ENCODE results near the gene SLC9A3.

GRCh38 chr5:420632-421286, 103.5 kb downstream of the SLC9A3 start:
- TF ChIP-seq POLR2A (IDR thresholded peaks at IDR 0.05; ENCODE audit: low read depth, low read length) (no peak), POLR2AphosphoS5 (IDR thresholded peaks at IDR 0.05; ENCODE audit: low read depth, low read length) (peak; percentile 12; the same call in 1 of the 2 replicates), TAF1 (IDR thresholded peaks at IDR 0.05; ENCODE audit: low read depth, low read length) (no peak), POU2F2 (IDR thresholded peaks at IDR 0.05; ENCODE audit: low read depth, low read length) (no peak), SPI1 (IDR thresholded peaks at IDR 0.05; ENCODE audit: low read depth, low read length) (no peak), PAX5 (IDR thresholded peaks at IDR 0.05; ENCODE audit: insufficient read depth, low read length, severe bottlenecking) (no peak)
